Left forelimb (tissue), 1 donor: ENCODE results near the gene LIN52.

Experiments
- DNase-seq: peaks from one replicate; pipeline ENCODE4 v3.0.0-alpha.2; 2018; ENCODE audit warnings: low spot score

The LIN52 gene

GRCh38 chr14:74084277-74085046, at the start of gene LIN52, which contains the start of gene ALDH6A1:
TSS of gene LIN52 (plus strand) at chr14:74084956. CDS start at chr14:74084975, 19 bp downstream.
TSS of gene ALDH6A1 (minus strand) at chr14:74084453. CDS start at chr14:74084394, 59 bp downstream.
- peak; percentile 100 for DNase-seq

GRCh38 chr14:74035556-74035955, 49.2 kb upstream of the LIN52 start:
- DNase-seq, result no peak

GRCh38 chr14:74038020-74038859, 46.5 kb upstream of the LIN52 start:
- no peak for DNase-seq

- DNase-seq, result no peak
Observed at GRCh38 chr14:74042296-74042695, 42.5 kb upstream of the LIN52 start.

GRCh38 chr14:74045522-74045921, 39.2 kb upstream of the LIN52 start:
- DNase-seq, result no peak

GRCh38 chr14:74048281-74048680, 36.5 kb upstream of the LIN52 start:
- DNase-seq, result no peak

GRCh38 chr14:74049876-74050495, 34.8 kb upstream of the LIN52 start:
- DNase-seq, result no peak

- DNase-seq, result no peak
Observed at GRCh38 chr14:74062809-74063150, 22.0 kb upstream of the LIN52 start.

- no peak for DNase-seq
Observed at GRCh38 chr14:74064426-74064825, 20.3 kb upstream of the LIN52 start.

- no peak for DNase-seq
Observed at GRCh38 chr14:74064883-74065282, 19.9 kb upstream of the LIN52 start.

GRCh38 chr14:74065746-74066575, 18.8 kb upstream of the LIN52 start:
- DNase-seq, result no peak

GRCh38 chr14:74077401-74077800, 7.4 kb upstream of the LIN52 start:
- no peak for DNase-seq

GRCh38 chr14:74080820-74081460, 3.8 kb upstream of the LIN52 start:
- no peak for DNase-seq

- no peak for DNase-seq
Observed at GRCh38 chr14:74081491-74081890, 3.3 kb upstream of the LIN52 start.

- no peak for DNase-seq
Observed at GRCh38 chr14:74083161-74083560, 1.6 kb upstream of the LIN52 start.

GRCh38 chr14:74083784-74084276, 926 bp upstream of the LIN52 start:
- DNase-seq, result no peak

- DNase-seq, result no peak
Observed at GRCh38 chr14:74085047-74085637, 386 bp downstream of the LIN52 start.

GRCh38 chr14:74085828-74086227, 1.1 kb downstream of the LIN52 start:
- DNase-seq, result no peak

GRCh38 chr14:74089251-74090020, 4.7 kb downstream of the LIN52 start:
- DNase-seq, result no peak

GRCh38 chr14:74105381-74105780, 20.6 kb downstream of the LIN52 start:
- no peak for DNase-seq
